Transverse colon (tissue), 4 donors: Measurements from ENCODE around the gene ALPK1. TPM values are rescaled to one million over a fixed set of nuclear protein-coding genes. Genes with fewer than 3 reads are reported as not detected.

Experiments used
- DNase-seq: peaks from one replicate; pipeline ENCODE4 v3.0.0-alpha.2; 2019
- H3K27ac ChIP-seq, 4 donors: fragments of 200-600 bp; sonication (generic); 2 replicates each; pipeline ENCODE4 v1.5.1; 2016 to 2018; ENCODE audit warnings: inconsistent platforms in 4 of 4
- H3K27me3 ChIP-seq: fragments of 200-600 bp; sonication (generic); 2 replicates; pipeline ENCODE4 v1.5.1; 2017; ENCODE audit warnings: inconsistent platforms
- H3K36me3 ChIP-seq, 4 donors: fragments of 200-600 bp; sonication (generic); 2 replicates each; pipeline ENCODE4 v1.5.1; 2017 to 2019; ENCODE audit warnings: inconsistent platforms in 4 of 4
- H3K4me1 ChIP-seq, 4 donors: fragments of 200-600 bp; sonication (generic); 2 replicates each; pipeline ENCODE4 v1.5.1; 2017 to 2020; ENCODE audit warnings: inconsistent platforms in 4 of 4
- H3K4me3 ChIP-seq, 4 donors: fragments of 200-600 bp; sonication (generic); 1 replicate in 1 of 4; 2 replicates in 3 of 4; pipeline versions ENCODE4 v1.5.1 to v1.6.1; 2017 to 2019; ENCODE audit warnings: inconsistent platforms in 4 of 4
- H3K9me3 ChIP-seq, 2 donors: fragments of 200-600 bp; sonication (generic); 2 replicates each; pipeline ENCODE4 v1.5.1; 2017 to 2019; ENCODE audit warnings: inconsistent platforms in 2 of 2
- EP300 ChIP-seq: sonication (generic); formaldehyde crosslinking; IDR thresholded peaks from one replicate; pipeline ENCODE4 v1.6.1; 2017; ENCODE audit warnings: antibody characterized with exemption, low read depth
- POLR2A ChIP-seq: fragments of 450-650 bp; IDR thresholded peaks from one replicate; pipeline ENCODE4 v1.6.1; 2016; ENCODE audit warnings: antibody characterized with exemption, mild to moderate bottlenecking, moderate library complexity
- POLR2AphosphoS5 ChIP-seq, 3 donors: sonication (generic); formaldehyde crosslinking; IDR thresholded peaks; one replicate each; pipeline ENCODE4 v1.6.1; 2016; ENCODE audit warnings: antibody characterized with exemption in 3 of 3
- WGBS, 2 donors: methylation state at CpG; one replicate each; pipeline ENCODE4 v1.1.5; 2018; ENCODE audit warnings: low coverage in 1 of 2; 5-methylcytosine and 5-hydroxymethylcytosine counted together
- in situ Hi-C, 4 donors: fragments of 200-750 bp; cut with MboI; loops; one replicate each; pipeline versions ENCODE4 v1.15.0 to v1.15.1; 2017; ENCODE audit warnings: low sequenced_read_pairs in 3 of 4, low pct_ligation_motif_present in 1 of 4, low pct_unique_long_range_greater_than_20kb in 1 of 4
- intact Hi-C: fragments of 100-400 bp; cut with DNase I; formaldehyde crosslinking; loops from one replicate; pipeline ENCODE4 v1.15.1; 2023; ENCODE audit warnings: low total_unique reads
- total RNA-seq, 4 donors: library from RNA; depleted of rRNA; stranded (reverse); fragments of >200 nt; gene quantifications; one replicate each; pipeline ENCODE4 v1.1.0, GENCODE V29; 2016
- TF ChIP-seq, protein P1 (sequence below), 5 experiments: fragments of 200-600 bp in 3 of 5; fragments of 450-650 bp in 2 of 5; sonication (generic) in 3 of 5; IDR thresholded peaks; 1 replicate in 2 of 5; 2 replicates in 3 of 5; pipeline ENCODE4 v1.5.1; 2016 to 2017; ENCODE audit warnings: antibody characterized with exemption in 5 of 5, inconsistent platforms in 3 of 5, mild to moderate bottlenecking in 2 of 5, moderate library complexity in 1 of 5

The ALPK1 gene
- total RNA-seq, 4 donors from 2014 or later, result 15.5 to 45.1 (median 27.4) TPM

DNA sequence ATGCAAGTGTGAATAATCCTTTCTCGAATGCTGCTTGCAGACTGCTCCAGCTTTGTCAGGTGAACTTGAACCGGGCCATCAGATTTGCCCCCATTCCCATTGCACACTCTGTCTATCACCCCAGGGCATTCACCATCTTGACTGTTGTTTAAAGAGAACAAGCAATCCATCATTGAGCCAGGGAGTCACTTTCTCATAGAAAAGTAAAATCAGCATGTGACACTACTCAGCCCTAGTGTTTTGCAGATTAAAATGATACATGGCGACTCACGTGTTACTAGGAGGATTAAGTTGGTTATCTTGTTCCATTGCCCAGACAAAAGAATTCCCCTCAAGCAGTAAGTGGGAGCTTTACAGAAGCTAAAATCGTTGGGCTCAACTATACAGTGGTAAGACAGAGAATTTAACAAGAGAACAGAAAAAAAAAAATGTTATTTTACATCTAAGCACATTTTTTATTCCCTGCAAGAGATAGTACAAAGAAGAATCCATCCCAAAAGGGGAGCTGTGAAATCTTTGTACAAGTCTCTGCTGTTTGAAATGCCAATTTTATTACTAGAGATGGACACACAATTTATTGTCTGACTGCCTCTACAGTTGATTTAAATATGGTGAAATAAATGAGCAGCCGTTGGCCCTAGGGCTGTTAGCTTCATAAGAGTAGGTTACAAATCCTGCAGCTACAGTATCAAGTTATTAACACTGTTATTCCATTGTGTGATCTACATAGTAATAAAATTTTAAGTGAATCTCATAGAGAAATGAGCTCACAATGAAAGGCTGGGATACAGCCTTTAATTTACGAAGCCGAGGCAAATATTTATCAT lies 151.3 kb downstream of the ALPK1 start:
- Histone ChIP-seq H3K36me3 (no peaks in the 10 kb centered on the region), H3K9me3 (peaks cover 5 to 9% of the 10 kb centered on the region in 2 donors), H3K4me1 (no peaks in the 10 kb centered on the region), H3K27me3 (no peaks in the 10 kb centered on the region), H3K4me3 (no peak overlapping the region), H3K27ac (no peak overlapping the region)
- no peak for DNase-seq
- intact Hi-C loops (no loop called here), in situ Hi-C loops (no loop called here)
- WGBS, 2 donors, result 66 to 81% methylated on average over 6 to 8 of the region's 8 CpGs
- TF ChIP-seq, protein P1, sequence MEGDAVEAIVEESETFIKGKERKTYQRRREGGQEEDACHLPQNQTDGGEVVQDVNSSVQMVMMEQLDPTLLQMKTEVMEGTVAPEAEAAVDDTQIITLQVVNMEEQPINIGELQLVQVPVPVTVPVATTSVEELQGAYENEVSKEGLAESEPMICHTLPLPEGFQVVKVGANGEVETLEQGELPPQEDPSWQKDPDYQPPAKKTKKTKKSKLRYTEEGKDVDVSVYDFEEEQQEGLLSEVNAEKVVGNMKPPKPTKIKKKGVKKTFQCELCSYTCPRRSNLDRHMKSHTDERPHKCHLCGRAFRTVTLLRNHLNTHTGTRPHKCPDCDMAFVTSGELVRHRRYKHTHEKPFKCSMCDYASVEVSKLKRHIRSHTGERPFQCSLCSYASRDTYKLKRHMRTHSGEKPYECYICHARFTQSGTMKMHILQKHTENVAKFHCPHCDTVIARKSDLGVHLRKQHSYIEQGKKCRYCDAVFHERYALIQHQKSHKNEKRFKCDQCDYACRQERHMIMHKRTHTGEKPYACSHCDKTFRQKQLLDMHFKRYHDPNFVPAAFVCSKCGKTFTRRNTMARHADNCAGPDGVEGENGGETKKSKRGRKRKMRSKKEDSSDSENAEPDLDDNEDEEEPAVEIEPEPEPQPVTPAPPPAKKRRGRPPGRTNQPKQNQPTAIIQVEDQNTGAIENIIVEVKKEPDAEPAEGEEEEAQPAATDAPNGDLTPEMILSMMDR (IDR thresholded peaks at IDR 0.05), result no peak
- TF ChIP-seq POLR2A (no peak), EP300 (no peak), POLR2AphosphoS5 (IDR thresholded peaks at IDR 0.05) (no peak)

DNA sequence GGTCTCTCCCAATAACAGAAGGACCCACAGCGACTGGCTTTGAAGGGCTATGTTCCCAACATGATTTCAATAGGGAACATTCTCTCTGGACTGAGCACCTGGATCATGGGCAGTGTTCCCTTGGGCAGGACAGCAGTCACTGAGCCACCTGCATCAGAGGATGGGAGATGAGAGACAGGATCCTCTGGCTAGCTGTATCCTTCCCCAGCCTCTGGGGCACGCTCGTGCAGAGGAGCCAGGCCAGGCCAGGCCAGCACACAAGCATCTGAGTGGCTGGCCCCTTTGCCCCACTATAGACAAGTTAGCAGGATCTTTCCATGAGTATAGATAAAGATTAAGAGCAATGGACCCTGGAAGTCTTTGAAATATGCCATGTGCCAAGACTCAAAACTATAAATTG lies 152.5 kb downstream of the ALPK1 start:
- no peaks in the 10 kb centered on the region for H3K36me3 ChIP-seq
- no peak overlapping the region for H3K4me3 ChIP-seq
- no peak overlapping the region for H3K27ac ChIP-seq
- DNase-seq, result no peak
- H3K9me3 ChIP-seq, result peaks cover 3 to 5% of the 10 kb centered on the region in 2 donors
- H3K4me1 ChIP-seq, result no peaks in the 10 kb centered on the region
- TF ChIP-seq, protein P1 (IDR thresholded peaks at IDR 0.05), result no peak
- TF ChIP-seq EP300 (no peak), POLR2A (no peak), POLR2AphosphoS5 (IDR thresholded peaks at IDR 0.05) (no peak)
- in situ Hi-C loops (no loop called here), intact Hi-C loops (loop anchor here (5.0 kb wide), 1 partner anchor 1162 kb away; no protein-coding TSS in a partner anchor)
- WGBS, 2 donors, result 87 to 100% methylated on average over 1 to 3 of the region's 3 CpGs
- H3K27me3 ChIP-seq, result no peaks in the 10 kb centered on the region

DNA sequence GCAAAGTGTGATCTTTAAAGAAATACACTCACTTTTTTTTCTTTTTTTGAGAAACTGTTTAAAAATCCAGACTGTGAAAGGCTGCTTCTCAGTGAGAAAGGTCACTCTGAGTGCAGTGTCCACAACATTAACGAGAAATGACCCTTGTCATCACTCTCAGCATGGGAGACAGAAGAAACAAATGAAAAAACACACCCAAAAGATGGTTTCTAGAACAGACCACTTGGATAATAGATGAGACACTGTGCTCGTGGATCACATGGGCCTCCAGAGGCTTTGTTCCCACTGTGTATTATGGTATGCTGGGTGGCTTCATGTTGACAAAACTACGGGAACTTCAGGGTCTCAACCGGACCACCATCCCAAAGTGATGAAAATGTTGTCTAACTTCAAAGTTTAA lies 153.9 kb downstream of the ALPK1 start:
- DNase-seq, result no peak
- intact Hi-C loops (loop anchor here (5.0 kb wide), 1 partner anchor 1164 kb away; no protein-coding TSS in a partner anchor), in situ Hi-C loops (no loop called here)
- no peaks in the 10 kb centered on the region for H3K9me3 ChIP-seq
- H3K27ac ChIP-seq, result no peak overlapping the region
- H3K4me1 ChIP-seq, result no peaks in the 10 kb centered on the region
- no peak overlapping the region for H3K4me3 ChIP-seq
- 60 to 89% methylated on average over 4 of the region's 4 CpGs for WGBS, 2 donors
- no peaks in the 10 kb centered on the region for H3K36me3 ChIP-seq
- H3K27me3 ChIP-seq, result no peaks in the 10 kb centered on the region
- TF ChIP-seq EP300, result no peak
- no peak for TF ChIP-seq POLR2AphosphoS5 (IDR thresholded peaks at IDR 0.05)
- no peak for TF ChIP-seq POLR2A
- TF ChIP-seq, protein P1 (IDR thresholded peaks at IDR 0.05), result no peak

DNA sequence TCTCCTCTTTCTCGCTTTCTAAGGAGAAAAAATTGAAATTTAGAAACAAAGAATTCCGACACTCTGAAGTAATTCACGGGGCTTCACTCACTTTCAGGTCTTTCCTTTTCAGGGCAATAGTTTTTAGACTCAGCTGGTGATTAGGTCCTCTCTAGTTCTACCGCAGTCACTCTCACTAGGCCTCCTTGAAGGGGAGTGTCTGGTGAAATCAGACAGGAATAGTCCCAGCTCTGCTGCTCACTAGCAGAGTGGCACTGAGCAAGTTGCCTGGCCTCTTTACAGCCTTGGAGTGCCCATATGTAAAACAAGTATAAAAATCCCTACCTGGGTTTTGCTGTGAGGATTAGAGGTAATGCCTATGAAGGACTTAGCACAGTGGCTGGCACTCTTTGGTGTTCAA lies 154.7 kb downstream of the ALPK1 start:
- H3K4me3 ChIP-seq, result no peak overlapping the region
- H3K4me1 ChIP-seq, result no peaks in the 10 kb centered on the region
- no peak overlapping the region for H3K27ac ChIP-seq
- no peaks in the 10 kb centered on the region for H3K27me3 ChIP-seq
- TF ChIP-seq POLR2AphosphoS5 (IDR thresholded peaks at IDR 0.05) (no peak), POLR2A (no peak), EP300 (no peak)
- TF ChIP-seq, protein P1 (IDR thresholded peaks at IDR 0.05), result no peak
- H3K9me3 ChIP-seq, result no peaks in the 10 kb centered on the region
- no peaks in the 10 kb centered on the region for H3K36me3 ChIP-seq
- intact Hi-C loops (loop anchor here (5.0 kb wide), 1 partner anchor 1165 kb away; no protein-coding TSS in a partner anchor), in situ Hi-C loops (no loop called here)
- WGBS, 2 donors, result 71 to 76% methylated on average over 4 of the region's 4 CpGs
- DNase-seq, result no peak
